IMR-90 (cell line): ENCODE measurements around the gene DENND1A.

Source experiments
- CEBPB ChIP-seq: IDR thresholded peaks from 2 replicates; pipeline ENCODE4 v1.6.1; 2012; ENCODE audit warnings: low read depth, low read length, improper control_type of control experiment
- CTCF ChIP-seq: conservative IDR thresholded peaks from 2 replicates; pipeline ENCODE4 v1.5.1; 2012; ENCODE audit warnings: mild to moderate bottlenecking, low read depth, low read length, improper control_type of control experiment
- FOS ChIP-seq: fragments of 150-350 bp; IDR thresholded peaks from 2 replicates; pipeline ENCODE4 v1.6.1; 2016; ENCODE audit warnings: low read depth, low read length
- MAFK ChIP-seq: IDR thresholded peaks from 2 replicates; pipeline ENCODE4 v1.6.1; 2012; ENCODE audit warnings: low read depth, low read length, improper control_type of control experiment
- MXI1 ChIP-seq: IDR thresholded peaks from 2 replicates; pipeline ENCODE4 v1.6.1; 2012; ENCODE audit warnings: low read depth, mild to moderate bottlenecking, low read length, moderate library complexity, borderline replicate concordance
- POLR2A ChIP-seq: IDR thresholded peaks from 2 replicates; pipeline ENCODE4 v1.6.1; 2012; ENCODE audit warnings: mild to moderate bottlenecking, low read depth, low read length
- SMC3 ChIP-seq: fragments of 150-350 bp; IDR thresholded peaks from 2 replicates; pipeline ENCODE4 v1.6.1; 2016; ENCODE audit warnings: low read depth, mild to moderate bottlenecking, antibody characterized with exemption, low read length, moderate library complexity
- USF2 ChIP-seq: fragments of 150-350 bp; IDR thresholded peaks from 2 replicates; pipeline ENCODE4 v1.6.1; 2017; ENCODE audit warnings: mild to moderate bottlenecking, antibody characterized with exemption, low read length, low read depth
- TF ChIP-seq, protein P1 (sequence below): fragments of 150-350 bp; IDR thresholded peaks from 2 replicates; pipeline ENCODE4 v1.6.1; 2016; ENCODE audit warnings: low read depth, mild to moderate bottlenecking, low read length, moderate library complexity, borderline replicate concordance

GRCh38 chr9:123523001-123523400 lies 406.9 kb downstream of the DENND1A start:
- TF ChIP-seq CTCF (no peak), POLR2A (no peak), MXI1 (no peak), MAFK (no peak), FOS (no peak), SMC3 (no peak), USF2 (no peak), CEBPB (no peak)
- TF ChIP-seq, protein P1, sequence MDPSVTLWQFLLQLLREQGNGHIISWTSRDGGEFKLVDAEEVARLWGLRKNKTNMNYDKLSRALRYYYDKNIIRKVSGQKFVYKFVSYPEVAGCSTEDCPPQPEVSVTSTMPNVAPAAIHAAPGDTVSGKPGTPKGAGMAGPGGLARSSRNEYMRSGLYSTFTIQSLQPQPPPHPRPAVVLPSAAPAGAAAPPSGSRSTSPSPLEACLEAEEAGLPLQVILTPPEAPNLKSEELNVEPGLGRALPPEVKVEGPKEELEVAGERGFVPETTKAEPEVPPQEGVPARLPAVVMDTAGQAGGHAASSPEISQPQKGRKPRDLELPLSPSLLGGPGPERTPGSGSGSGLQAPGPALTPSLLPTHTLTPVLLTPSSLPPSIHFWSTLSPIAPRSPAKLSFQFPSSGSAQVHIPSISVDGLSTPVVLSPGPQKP, result no peak
